GM12892 (cell line): Measurements from ENCODE around the gene PRDM15.

ENCODE experiments used
- DNase-seq: peaks from one replicate; pipeline ENCODE4 v3.0.0; 2011; ENCODE audit not compliant: insufficient read length
- FAIRE-seq: peaks from 2 replicates; lab custom pipeline; 2011; peaks lifted over from hg19 to GRCh38; lab: Jason Lieb, UNC
- POLR2A ChIP-seq: IDR thresholded peaks from 2 replicates; pipeline ENCODE4 v1.6.1; 2011; ENCODE audit warnings: low read depth, low read length, control low read depth
- POLR2AphosphoS5 ChIP-seq: IDR thresholded peaks from 2 replicates; pipeline ENCODE4 v1.6.1; 2011; ENCODE audit warnings: low read depth, low read length, control low read depth
- TAF1 ChIP-seq: IDR thresholded peaks from 2 replicates; pipeline ENCODE4 v1.6.1; 2011; ENCODE audit warnings: low read depth, mild to moderate bottlenecking, control low read depth, low read length, borderline replicate concordance

PRDM15 gene

DNA sequence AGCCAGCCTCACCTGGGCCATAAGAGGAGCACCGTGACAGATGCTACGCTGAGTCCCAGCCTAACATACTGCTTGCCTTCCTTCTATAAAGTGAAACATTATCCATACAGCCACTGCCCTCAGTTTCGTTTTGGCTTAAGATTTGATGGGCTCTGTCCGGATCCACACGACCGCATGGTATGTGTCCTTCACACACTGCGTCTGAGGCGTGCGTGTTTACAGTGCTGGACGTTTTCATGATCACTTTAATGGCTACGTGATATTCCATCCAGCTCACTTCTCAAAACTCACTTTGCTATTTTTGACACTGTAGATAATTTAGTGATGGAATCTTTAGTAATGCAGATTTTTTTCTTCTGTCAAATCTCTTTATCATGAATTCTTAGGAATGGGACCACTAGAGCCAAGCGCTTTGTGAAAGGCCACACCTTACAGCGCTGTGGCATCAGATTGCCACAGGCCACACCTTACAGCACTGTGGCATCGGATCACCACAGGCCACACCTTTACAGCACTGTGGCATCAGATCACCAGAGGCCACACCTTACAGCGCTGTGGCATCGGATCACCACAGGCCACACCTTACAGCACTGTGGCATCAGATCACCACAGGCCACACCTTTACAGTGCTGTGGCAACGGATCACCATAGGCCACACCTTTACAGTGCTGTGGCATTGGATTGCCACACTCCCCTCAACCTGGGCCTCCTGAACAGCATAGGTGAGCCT lies 47.1 kb downstream of the PRDM15 start:
- TF ChIP-seq POLR2A (no peak), POLR2AphosphoS5 (no peak), TAF1 (no peak)
- FAIRE-seq: no peak
- no peak for DNase-seq

DNA sequence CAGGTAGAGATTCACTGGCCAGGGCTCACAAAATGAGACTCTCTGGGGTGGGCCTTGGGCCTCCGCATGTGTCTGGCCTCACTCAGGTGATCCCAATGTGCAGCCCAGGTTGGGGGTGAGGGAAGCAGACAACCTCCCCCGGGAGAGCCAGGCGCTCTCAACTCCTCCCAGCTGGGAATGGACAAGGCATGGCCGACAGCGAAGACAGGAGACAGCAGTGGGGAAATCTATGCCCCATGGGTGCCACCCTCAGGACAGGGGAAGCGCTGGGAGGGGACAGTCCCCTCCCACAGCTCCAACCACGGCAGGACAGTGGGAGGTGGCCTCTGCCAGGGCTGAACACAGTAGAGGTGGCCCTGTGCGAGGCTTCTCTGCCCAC lies 47.7 kb downstream of the PRDM15 start:
- no peak for FAIRE-seq

DNA sequence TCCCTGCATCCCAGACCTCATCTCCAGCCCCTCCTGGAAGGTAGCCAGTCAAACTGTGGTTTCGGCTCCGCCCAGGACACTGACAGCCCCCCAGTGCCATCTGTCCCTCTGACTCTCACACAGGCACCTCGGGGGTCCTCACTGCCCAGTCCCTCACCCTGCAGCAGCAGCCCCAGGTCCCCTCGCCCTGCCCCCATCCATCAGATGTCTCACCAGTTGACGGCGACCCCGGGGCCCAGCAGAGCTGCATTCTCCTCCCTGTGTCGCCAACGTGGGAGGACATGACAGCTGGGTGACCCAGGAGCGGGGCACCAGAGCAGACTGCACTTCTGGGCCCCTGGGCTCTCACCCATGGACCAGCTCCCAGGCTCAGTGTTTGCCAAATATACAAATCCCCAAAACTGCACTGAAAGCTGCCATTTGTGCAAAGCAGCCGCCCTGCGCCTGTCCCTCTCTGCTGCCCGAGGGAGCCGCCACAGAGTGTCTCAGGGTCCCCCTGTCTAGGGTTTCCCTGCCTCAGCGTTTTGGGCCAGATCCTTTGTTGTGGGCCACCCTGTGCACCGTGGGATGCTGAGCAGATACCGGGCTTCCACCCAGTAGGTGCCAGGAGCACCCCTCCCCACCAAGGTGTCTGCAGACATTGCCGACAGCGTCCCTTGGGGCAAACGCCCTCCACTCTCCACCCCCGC lies 48.2 kb downstream of the PRDM15 start:
- FAIRE-seq: no peak
- TF ChIP-seq POLR2AphosphoS5: no peak
- TF ChIP-seq POLR2A: no peak
- TF ChIP-seq TAF1: no peak
- no peak for DNase-seq

More for the DNA sequence above, 47.7 kb downstream of the PRDM15 start:
- no peak for DNase-seq
- no peak for TF ChIP-seq TAF1
- TF ChIP-seq POLR2AphosphoS5: no peak
- no peak for TF ChIP-seq POLR2A

DNA sequence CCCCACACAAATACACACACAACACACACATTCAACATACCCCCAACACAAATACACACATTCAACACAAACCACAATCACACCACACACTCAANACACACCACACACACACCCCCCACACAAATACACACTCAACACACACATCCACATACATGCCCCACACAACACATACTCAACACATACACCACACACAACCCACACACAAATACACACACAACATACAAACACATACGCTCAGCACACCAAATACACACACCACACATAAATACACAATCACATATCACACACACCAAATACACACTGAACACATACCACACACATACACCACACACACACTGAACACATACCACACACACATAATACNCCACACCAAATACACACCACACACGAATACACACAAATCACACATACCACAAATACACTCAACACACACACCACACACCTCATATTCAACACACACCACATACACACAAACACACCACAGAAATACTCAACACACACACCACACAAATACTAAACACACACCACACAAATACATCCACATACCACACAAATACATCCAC lies 48.9 kb downstream of the PRDM15 start:
- FAIRE-seq: no peak
- TF ChIP-seq POLR2AphosphoS5: no peak
- no peak for TF ChIP-seq TAF1
- TF ChIP-seq POLR2A: no peak
- no peak for DNase-seq

DNA sequence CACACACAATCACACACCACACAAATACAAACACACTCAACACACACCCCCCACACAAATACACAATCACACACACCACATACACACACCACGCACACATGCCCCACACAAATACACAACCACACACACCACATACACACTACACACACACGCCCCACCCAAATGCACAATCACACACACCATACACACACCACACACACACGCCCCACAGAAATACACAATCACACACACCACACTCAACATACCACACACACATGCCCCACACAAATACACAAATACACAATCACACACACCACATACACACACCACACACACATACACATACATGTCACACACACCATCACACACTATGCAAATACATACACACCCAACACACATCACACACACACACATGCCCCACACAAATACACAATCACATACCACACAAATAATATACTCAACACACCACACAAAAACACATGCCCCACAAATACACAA lies 50.2 kb downstream of the PRDM15 start:
- TF ChIP-seq POLR2A (no peak), POLR2AphosphoS5 (no peak), TAF1 (no peak)
- no peak for FAIRE-seq

DNA sequence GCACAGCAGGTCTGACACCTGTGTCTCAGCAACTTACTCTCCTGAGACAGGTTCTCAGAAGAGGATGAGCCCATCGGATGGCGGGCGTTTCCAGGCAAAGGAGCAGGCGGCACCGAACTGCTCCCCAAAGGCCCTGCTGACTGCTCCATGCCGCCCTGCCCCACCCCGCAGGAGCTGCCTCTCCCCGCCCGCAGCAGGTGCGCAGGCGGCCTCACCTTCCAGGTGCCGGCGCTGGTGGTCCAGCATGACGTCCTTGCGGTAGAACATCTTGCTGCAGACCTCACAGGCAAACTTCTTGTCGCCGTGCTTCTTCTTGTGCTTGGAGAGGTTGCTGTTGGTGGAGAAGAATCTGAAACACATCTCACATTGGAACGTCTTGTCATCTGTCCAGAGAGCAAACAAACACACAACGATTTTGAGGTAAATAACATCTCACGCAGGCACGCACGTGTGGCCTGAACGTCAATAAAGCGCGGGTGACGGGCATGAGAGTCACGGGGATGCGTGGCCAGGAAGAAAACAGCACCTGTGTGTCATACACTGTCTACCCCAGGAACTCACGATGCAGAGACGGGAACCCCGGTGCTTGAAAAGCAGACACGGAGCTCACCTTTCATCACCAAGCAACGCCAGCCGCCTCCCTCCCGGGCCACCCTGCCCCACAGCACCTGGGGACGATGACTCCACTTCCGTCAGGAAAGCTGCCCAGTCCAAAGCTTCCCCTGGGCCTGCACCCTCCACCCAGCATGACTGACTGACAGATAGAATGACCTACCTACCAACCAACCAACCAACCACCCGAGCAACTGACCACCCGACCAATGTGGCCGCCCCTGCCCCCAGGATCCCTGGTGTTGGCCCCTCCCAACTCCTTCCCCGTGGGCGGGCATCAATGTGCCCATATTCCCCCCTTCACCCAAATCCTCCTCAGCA lies 50.9 kb downstream of the PRDM15 start:
- DNase-seq (no peak), FAIRE-seq (no peak)
- TF ChIP-seq POLR2AphosphoS5: no peak
- no peak for TF ChIP-seq TAF1
- no peak for TF ChIP-seq POLR2A

More for the DNA sequence above, 50.2 kb downstream of the PRDM15 start:
- no peak for DNase-seq

GRCh38 chr21:41825881-41826280 lies 53.3 kb downstream of the PRDM15 start:
- FAIRE-seq (no peak), DNase-seq (no peak)
- TF ChIP-seq POLR2AphosphoS5 (no peak), POLR2A (no peak), TAF1 (no peak)

GRCh38 chr21:41825216-41825615 lies 53.9 kb downstream of the PRDM15 start:
- FAIRE-seq (no peak), DNase-seq (no peak)
- TF ChIP-seq TAF1 (no peak), POLR2A (no peak), POLR2AphosphoS5 (no peak)

GRCh38 chr21:41824466-41825207 lies 54.5 kb downstream of the PRDM15 start:
- TF ChIP-seq POLR2A: no peak
- no peak for TF ChIP-seq POLR2AphosphoS5
- TF ChIP-seq TAF1: no peak
- no peak for FAIRE-seq
- DNase-seq: no peak

DNA sequence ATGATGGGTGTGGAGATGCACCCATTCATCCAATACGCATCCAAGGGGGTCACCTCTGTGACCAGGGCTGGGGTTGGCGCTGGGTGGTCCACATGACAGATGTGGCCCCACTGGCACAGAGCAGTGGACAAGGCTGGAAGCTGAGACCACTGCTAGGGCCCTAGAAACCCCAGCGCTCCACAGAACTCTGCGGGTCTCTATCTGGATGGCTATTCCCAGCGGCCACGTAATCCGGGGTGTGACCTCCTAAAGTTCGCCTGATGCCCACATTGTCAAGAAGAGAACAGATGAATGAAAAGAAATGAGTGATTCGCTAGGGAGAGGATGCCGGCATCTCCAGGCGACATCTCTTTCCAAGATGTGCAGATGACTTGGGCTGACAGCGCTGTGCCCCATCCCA lies 55.2 kb downstream of the PRDM15 start:
- TF ChIP-seq TAF1 (no peak), POLR2A (no peak), POLR2AphosphoS5 (no peak)
- no peak for FAIRE-seq
- DNase-seq: no peak

GRCh38 chr21:41823166-41823565 lies 56.0 kb downstream of the PRDM15 start:
- no peak for DNase-seq
- TF ChIP-seq POLR2A (no peak), POLR2AphosphoS5 (no peak), TAF1 (no peak)
- FAIRE-seq: no peak
